ENCODE data around the gene EME2.

Gene EME2

GRCh38 chr16:1815461-1815860 lies 42.9 kb downstream of the EME2 start:
- DNase-seq (ENCODE audit: low read depth): no peak
- TF ChIP-seq MYC (IDR thresholded peaks at IDR 0.05; ENCODE audit: low read depth, low read length) (no peak), POLR2A (IDR thresholded peaks at IDR 0.05; ENCODE audit: extremely low read depth, insufficient read length) (no peak), MAX (IDR thresholded peaks at IDR 0.05; ENCODE audit: low read depth, low read length) (no peak)
- TF ChIP-seq, protein P1, sequence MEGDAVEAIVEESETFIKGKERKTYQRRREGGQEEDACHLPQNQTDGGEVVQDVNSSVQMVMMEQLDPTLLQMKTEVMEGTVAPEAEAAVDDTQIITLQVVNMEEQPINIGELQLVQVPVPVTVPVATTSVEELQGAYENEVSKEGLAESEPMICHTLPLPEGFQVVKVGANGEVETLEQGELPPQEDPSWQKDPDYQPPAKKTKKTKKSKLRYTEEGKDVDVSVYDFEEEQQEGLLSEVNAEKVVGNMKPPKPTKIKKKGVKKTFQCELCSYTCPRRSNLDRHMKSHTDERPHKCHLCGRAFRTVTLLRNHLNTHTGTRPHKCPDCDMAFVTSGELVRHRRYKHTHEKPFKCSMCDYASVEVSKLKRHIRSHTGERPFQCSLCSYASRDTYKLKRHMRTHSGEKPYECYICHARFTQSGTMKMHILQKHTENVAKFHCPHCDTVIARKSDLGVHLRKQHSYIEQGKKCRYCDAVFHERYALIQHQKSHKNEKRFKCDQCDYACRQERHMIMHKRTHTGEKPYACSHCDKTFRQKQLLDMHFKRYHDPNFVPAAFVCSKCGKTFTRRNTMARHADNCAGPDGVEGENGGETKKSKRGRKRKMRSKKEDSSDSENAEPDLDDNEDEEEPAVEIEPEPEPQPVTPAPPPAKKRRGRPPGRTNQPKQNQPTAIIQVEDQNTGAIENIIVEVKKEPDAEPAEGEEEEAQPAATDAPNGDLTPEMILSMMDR (IDR thresholded peaks at IDR 0.05; ENCODE audit: low read depth, low read length): no peak
- H3K4me3 ChIP-seq (ENCODE audit: low read depth, low read length): no peak overlapping the region

GRCh38 chr16:1816396-1817275 lies 44.0 kb downstream of the EME2 start:
- no peak for TF ChIP-seq MYC (IDR thresholded peaks at IDR 0.05; ENCODE audit: low read depth, low read length)
- TF ChIP-seq, protein P1 (IDR thresholded peaks at IDR 0.05; ENCODE audit: low read depth, low read length): no peak
- no peak for TF ChIP-seq POLR2A (IDR thresholded peaks at IDR 0.05; ENCODE audit: extremely low read depth, insufficient read length)
- no peak for TF ChIP-seq MAX (IDR thresholded peaks at IDR 0.05; ENCODE audit: low read depth, low read length)
- no peak for DNase-seq (ENCODE audit: low read depth)

DNA sequence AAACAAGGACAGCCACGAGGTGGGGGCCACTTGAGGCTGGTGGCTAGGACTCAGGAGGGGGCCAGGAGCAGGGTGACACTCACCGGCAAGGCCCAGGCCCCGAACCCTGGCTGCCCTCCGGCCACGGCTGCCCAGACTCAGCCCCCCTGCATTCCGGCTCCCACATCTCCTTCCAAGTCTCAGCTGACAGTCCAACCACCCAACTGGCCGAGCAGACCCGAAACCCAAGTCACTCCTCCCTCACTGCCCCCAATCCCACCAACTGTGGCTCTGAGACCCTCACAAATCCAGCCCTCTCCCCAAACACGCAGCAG lies 44.6 kb downstream of the EME2 start:
- TF ChIP-seq POLR2A (IDR thresholded peaks at IDR 0.05; ENCODE audit: extremely low read depth, insufficient read length) (no peak), MYC (IDR thresholded peaks at IDR 0.05; ENCODE audit: low read depth, low read length) (no peak), MAX (IDR thresholded peaks at IDR 0.05; ENCODE audit: low read depth, low read length) (no peak)
- TF ChIP-seq, protein P1 (IDR thresholded peaks at IDR 0.05; ENCODE audit: low read depth, low read length): no peak
- H3K4me3 ChIP-seq (ENCODE audit: low read depth, low read length): no peak overlapping the region
- no peak for DNase-seq (ENCODE audit: low read depth)

More at GRCh38 chr16:1816396-1817275, 44.0 kb downstream of the EME2 start:
- no peak overlapping the region for H3K4me3 ChIP-seq (ENCODE audit: low read depth, low read length)

DNA sequence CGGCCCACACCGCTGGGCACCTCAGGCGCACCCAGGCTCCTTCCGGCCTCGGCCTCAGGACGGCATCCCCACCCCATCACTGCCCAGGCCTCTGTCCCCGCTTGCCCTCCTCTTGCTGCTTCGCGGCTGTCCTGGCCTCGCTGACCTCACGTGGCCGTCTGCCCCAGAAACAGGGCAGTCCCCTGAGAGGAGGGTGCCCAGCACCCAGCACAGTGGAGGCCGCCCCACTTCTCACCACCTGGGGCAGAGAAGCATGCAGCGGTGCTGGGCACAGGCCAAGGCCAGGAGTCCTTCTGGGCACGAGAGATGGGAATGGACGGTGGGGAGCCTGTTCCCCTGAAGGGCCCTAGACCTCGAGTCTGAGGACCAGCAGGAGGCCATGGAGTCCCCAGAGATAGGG lies 45.1 kb downstream of the EME2 start:
- H3K4me3 ChIP-seq (ENCODE audit: low read depth, low read length): no peak overlapping the region
- TF ChIP-seq, protein P1 (IDR thresholded peaks at IDR 0.05; ENCODE audit: low read depth, low read length): no peak
- TF ChIP-seq MYC (IDR thresholded peaks at IDR 0.05; ENCODE audit: low read depth, low read length) (no peak), POLR2A (IDR thresholded peaks at IDR 0.05; ENCODE audit: extremely low read depth, insufficient read length) (no peak), MAX (IDR thresholded peaks at IDR 0.05; ENCODE audit: low read depth, low read length) (no peak)
- DNase-seq (ENCODE audit: low read depth): no peak

DNA sequence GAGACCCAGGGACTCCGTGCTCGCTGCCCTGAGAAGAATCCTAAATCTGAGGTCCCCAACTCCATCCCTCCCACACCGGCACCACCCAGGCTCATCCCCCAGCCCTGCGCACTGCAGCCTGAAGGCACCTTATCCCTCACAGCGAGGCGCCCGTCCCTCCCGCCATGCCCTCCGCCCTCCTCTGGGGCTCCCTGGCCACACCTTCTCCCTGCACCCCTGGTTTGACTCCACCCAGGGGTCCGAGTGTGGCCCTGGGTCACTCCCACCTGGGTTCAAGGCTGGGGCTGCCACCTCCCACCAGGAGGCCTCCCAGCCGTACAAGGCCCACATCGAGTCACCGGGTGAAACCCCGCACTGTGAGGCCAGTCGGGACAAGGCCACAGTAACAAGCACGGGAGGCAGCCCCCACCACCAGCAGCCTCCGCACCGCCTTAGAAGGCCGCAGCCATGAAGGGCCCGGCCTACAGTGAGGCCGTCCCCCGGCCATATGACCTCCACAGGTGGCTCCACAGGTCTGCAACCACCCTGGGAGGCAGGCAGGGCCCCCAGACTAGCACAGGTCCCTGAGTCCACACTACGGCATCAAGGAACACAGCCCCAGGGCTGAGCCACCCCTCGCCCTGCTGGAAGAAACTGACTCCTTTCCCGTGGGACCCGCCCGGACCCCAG lies 45.7 kb downstream of the EME2 start:
- no peak overlapping the region for H3K4me3 ChIP-seq (ENCODE audit: low read depth, low read length)
- TF ChIP-seq MYC (IDR thresholded peaks at IDR 0.05; ENCODE audit: low read depth, low read length) (no peak), MAX (IDR thresholded peaks at IDR 0.05; ENCODE audit: low read depth, low read length) (no peak), POLR2A (IDR thresholded peaks at IDR 0.05; ENCODE audit: extremely low read depth, insufficient read length) (no peak)
- TF ChIP-seq, protein P1 (IDR thresholded peaks at IDR 0.05; ENCODE audit: low read depth, low read length): no peak
- DNase-seq (ENCODE audit: low read depth): no peak

Measured in NB4 (cell line).